Inflammatory macrophage (primary cell): ENCODE results near the gene DCUN1D3.
A peak's percentile ranks its signal among the peaks of the same experiment; 100 is the strongest.
"Not testable (repeated sequence)": the region's sequence is repeated elsewhere in the genome, so short reads cannot be mapped to it uniquely, and the experiment has no call there.

Experiments used
- DNase-seq, 2 donors: peaks; one replicate each; pipeline ENCODE4 v3.0.0-alpha.2; 2020 to 2022
- total RNA-seq, 18 experiments: gene quantifications; one replicate each; lab custom pipeline; 2026; ENCODE audit warnings: mixed read lengths in 6 of 18, inconsistent platforms in 2 of 18; lab: John Stamatoyannopoulos, UW

DCUN1D3 gene, protein sequence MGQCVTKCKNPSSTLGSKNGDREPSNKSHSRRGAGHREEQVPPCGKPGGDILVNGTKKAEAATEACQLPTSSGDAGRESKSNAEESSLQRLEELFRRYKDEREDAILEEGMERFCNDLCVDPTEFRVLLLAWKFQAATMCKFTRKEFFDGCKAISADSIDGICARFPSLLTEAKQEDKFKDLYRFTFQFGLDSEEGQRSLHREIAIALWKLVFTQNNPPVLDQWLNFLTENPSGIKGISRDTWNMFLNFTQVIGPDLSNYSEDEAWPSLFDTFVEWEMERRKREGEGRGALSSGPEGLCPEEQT
- total RNA-seq = 17.4 to 184 (median 29.0) reads per million in 18 experiments

DNA sequence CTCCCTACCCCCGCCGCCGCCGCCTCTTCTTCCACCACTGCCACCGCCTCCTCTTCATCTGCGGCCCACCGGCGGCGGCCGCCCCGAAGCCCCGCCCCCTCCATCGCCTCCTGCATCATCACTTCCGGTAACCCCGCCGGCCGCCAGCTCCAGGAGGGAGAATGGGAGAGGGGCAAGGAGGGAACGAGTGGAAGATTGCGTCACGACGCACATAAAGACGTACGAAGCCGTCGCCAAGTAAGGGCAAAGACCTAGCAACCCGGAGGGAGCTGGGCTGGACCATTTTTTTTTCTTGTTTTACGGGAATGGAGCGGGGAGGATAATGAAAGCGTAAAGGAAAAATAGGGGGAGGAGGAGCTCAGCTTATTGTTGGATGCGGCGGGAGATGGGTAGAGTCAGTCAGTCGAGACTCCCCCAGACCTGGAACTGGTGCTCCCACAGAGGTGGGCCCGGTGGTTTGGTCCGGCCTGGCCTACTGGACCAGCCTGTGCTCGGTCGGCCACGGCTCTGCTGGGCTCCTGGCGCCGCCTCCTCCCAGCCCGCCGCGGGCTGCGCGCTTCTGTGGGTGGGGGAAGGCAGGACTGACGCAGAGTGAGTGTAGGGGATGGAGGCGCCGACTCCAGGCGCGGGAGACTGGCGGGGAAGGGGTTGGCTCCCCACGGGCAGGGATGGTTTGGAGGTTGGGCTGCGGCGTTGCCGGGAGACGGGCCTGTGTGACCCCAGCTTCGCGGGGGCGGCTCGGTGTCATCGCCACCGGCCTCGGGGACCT, at the start of gene DCUN1D3, which contains the start of gene LYRM1:
DCUN1D3 (minus strand) TSS at position 60 of the 769 bp plus-strand sequence. CDS start 37,820 bp downstream, outside the sequence.
LYRM1 (plus strand) TSS at position 473 of the 769 bp plus-strand sequence. CDS start 14,785 bp downstream, outside the sequence.
- peak; percentile 94 to 96 for DNase-seq

DNA sequence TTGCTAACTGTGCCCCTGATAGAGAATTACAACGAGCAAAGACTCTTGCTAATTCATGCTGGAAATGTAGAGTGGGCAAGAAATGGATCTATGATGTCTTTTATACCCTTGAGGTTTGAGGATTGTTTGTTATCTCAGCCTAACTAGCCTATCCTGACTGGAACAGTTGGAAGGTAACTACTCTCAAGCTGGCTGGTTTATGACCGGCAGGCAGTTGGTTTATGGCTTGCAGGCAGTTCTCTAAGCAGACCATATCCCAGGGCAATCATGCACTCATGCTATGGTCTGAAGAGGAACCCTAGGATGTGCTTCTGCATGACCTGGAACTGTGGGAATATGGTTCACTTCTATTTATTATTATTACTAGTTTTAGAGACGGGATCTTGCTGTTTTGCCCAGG, 49.5 kb upstream of the DCUN1D3 start:
- no peak for DNase-seq

DNA sequence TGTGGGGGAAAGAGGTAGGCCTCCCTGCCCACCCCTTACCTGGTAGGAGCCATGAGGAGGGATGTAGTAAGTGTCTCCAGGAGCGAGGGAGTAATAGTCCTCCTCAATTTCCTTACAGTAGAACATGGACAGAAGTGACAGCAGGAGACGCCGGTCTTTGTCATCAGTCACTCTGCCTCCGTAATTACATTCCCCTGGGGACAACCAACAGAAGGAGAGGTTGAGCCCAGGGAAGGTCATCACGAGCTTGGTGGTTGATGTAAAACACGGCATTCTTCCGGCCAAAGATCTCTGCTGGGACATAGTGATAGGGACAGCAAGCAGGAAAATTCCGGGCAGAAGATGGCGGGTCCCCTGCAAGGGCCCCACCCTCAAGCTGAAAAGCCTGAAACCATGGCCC, 48.3 kb upstream of the DCUN1D3 start:
- DNase-seq = no peak

DNA sequence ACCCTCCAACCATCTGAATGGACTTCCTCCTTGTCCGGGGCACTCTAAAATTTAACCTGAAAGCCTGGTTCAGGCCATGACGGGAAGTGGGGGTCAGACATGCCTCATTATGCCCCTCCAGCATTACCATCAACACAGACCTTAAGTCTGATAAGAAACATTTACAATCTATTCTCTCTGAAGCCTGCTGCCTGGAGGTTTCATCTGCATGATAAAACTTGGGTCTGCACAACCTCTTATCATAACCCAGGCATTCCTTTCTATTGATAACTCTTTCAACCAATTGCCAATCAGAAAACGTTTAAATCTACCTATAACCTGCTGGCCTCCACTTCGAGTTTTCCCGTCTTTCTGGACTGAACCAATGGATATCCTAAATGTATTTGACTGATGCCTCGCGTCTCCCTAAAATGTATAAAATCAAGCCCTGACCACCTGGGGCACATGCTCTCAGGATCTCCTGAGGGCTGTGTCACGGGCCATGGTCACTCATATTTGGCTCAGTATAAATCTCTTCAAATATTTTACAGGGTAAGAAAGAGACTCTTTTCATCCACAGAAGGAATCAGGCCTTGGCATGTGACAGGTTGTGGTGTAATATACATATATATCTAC, 46.0 kb upstream of the DCUN1D3 start:
- DNase-seq = no peak

DNA sequence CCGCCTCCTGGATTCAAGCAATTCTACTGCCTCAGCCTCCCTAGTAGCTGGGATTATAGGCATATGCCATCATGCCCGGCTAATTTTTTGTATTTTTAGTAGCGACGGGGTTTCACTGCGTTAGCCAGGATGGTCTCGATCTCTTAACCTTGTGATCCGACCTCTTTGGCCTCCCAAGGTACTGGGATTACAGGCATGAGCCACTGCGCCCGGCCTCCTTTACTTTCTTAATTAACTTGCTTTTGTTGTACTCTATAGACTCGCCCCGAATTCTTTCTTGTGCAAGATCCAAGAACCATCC, 45.4 kb upstream of the DCUN1D3 start:
- not testable (repeated sequence) for DNase-seq

DNA sequence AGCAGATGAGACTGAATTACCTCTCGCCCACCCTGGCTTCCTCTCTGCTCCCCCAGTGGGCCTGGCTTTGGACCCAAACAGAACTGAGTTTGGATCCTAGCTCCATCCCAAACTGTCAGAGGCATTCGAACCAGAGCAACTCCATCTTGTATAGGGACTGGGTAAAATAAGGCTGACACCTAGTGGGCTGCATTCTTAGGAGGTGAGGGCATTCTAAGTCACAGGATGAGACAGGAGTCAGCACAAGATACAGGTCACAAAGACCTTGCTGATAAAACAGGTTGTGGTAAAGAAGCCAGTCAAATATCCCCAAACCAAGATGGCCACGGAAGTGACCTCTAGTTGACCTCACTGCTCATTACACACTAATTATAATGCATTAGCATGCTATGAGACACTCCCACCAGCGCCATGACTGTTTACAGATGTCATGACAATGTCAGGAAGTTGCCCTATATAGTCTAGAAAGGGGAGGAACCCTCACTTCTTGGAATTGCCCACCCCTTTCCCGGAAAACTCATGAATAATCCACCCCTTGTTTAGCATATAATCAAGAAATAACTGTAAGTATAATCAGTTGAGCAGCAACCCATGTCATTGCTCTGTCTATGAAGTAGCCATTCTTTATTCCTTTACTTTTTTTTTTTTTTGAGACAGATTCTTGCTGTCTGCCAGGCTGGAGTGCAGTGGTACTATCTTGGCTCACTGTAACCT, 44.9 kb upstream of the DCUN1D3 start:
- DNase-seq = peak; percentile 36 to 62

DNA sequence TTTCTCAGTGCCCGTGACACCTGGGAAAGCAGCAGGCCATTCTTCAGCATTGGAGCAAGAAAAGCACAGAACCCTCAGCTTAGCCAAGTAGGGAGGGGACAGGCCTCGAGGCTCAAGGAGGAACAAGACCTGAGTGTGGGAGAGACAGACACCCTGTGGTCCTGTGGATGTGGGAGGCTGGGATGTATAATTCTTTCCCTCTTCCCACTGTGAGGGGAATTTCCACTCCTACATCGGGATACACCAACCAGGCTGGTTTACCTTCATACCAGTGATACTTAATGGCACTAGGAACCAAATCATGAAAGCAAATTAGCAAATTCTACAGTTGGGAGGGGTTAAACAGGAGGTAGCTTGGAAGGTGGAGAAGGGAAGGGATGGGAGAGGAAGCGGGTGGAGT, 42.1 kb upstream of the DCUN1D3 start:
- DNase-seq = peak; percentile 24 to 49

DNA sequence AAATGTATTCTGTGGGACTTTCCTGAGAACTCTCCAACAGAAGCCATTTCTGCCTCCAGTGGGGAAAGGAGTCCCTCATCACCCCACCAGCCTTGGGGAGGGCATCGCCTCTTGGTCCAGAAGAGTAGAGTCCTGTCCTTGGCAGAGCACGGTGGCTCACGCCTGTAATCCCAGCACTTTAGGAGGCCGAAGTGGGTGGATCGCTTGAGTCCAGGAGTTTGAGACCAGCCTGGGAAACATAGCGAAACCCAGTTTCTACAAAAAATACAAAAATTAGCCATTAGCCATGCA, 41.4 kb upstream of the DCUN1D3 start:
- no peak for DNase-seq

DNA sequence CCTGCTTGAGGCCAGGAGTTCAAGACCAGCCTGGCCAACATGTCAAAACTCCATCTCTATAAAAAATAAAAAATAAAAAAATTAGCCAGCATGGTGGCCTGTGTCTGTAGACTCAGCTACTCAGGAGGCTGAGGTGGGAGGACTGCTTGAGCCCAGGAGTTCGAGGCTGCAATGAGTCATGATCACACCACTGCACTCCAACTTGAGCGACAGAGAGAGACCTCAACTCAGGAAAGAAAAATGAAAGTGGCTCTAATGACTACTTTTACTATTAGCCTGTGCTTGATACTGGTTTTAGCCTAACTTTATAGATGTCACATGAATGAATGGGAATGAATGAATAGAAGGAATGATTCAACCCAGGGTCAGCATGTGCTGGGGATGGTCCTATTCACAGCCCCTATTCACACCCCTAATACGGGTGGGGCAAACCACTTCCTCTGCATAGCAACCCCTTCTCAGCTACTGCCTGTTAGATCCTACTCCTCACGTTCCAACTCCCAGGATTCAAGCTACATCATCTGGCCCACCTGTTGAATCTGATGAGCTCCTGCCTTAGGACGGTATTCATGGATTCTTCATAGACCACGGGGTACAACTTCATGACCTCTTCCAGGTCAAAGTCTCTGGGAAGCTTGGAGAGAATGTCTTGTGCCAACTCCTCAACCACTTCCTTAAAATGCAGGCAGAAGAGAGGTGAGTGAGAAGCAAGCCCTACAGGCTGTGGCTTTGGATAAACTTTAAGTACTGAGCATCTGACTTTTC, 40.9 kb upstream of the DCUN1D3 start:
- DNase-seq = peak; percentile 32 to 54

DNA sequence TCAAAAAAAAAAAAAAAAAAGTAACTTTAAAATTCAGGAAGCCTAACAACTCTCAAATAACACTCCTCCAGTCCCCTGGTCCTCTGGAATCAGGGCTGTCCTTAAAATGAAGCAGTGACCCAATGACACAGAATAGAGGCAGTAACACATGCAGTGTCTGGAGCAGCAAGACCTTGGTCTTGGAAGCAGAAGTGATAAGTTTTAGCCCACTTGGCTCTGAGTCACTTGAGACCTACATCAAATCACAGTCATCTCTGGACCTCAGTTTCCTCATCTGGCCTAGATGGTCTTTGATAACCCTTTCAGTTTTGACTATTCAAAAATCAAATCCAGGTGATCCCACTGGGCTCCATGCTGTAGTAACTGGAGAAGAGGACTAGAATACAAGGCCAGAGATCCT, 39.5 kb upstream of the DCUN1D3 start:
- peak; percentile 62 to 76 for DNase-seq

DNA sequence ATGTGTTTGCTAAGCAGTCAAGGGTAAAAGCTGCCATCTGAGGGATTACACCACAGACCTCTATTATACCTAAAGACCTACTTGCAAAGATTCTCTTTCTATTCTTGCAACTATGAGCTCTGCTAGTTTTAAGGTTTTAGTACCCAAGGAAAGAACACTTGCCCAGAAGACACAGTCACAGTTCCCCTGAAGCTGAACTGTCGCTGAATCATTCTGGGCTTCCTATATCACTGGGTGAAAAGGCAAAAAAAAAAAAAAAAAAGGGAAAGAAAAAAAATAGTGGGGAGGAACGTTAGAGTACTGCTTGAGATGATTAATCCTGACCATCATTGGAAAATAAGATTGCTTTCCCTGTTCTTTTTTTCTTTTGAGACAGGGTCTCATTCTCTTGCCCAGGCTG, 38.3 kb upstream of the DCUN1D3 start:
- DNase-seq = peak; percentile 63 to 72

DNA sequence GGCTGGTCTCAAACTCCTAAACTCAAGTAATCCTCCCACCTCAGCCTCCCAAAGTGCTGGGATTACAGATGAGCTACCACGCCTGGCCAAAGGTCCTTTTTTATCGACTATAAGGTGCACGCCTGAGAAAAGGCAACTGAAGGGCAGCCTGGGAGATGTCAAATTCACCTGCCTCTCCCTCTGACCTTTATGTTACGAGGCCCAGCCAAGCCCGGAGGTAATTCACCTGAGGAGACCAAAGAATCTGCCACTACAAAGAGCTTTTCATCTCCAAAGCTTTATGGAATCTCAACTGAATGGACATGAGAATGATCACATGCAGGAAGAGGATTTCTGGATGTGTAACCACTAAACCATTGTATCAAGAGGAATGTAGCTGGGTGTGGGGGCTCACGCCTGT, 37.6 kb upstream of the DCUN1D3 start:
- DNase-seq = no peak

DNA sequence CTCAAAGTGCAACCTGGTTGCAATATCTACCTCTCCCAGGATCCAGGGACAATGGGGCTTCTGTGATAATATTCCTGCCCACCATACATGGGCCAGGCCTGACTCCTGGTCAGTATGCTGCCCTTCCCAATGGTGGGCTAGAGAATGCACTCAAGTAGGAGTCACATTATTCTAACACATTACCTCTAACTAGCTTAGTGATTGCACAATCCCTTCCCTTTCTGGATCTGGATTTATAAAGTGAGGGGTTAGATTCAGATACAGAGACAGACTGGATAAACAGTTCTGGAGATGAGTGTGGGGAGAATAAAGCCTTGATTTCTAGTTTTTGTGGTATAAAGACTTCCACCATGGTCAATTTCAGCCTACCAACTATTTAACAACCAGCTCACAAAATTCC, 33.4 kb upstream of the DCUN1D3 start:
- no peak for DNase-seq

DNA sequence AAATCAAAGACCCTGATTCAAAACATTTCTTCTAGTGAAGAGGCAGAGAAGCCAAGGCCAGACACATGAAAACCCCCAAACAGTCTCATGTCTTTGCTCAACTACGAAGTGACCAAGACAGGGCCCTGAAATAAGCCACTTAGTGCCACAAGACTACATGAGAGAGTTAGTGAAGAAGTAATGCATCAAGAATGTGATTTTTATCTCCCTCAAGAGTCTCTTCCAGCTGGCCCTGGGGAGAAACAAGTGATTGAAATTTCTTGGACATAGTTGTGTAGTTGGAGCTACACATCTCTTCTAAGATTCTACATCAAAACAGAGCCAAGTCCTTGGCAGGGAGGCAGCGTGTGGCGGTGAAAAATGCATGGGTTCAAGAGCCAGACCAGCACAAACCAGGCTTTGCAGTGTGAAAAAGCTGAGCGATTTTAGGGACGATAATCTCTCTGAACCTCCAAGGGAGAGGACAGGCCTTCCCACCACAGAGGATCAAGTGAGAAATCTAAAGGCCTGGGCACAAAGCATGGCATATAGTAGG, 31.0 kb upstream of the DCUN1D3 start:
- no peak for DNase-seq

DNA sequence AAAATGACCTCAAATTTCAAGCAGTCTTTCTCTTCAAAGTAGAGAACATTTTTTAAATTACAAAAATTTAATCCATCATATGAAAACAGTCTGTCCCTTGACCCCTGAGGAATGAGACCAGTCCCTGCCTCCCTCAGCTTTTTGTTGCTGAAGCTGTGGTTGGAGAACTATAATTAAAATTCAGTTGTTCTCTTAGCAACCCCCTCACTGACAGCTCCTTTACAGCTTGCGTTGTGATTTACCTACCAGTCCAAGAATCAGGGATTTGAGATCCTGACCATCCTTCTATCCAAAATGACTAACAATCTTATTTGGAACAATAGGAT, 30.2 kb upstream of the DCUN1D3 start:
- no peak for DNase-seq

DNA sequence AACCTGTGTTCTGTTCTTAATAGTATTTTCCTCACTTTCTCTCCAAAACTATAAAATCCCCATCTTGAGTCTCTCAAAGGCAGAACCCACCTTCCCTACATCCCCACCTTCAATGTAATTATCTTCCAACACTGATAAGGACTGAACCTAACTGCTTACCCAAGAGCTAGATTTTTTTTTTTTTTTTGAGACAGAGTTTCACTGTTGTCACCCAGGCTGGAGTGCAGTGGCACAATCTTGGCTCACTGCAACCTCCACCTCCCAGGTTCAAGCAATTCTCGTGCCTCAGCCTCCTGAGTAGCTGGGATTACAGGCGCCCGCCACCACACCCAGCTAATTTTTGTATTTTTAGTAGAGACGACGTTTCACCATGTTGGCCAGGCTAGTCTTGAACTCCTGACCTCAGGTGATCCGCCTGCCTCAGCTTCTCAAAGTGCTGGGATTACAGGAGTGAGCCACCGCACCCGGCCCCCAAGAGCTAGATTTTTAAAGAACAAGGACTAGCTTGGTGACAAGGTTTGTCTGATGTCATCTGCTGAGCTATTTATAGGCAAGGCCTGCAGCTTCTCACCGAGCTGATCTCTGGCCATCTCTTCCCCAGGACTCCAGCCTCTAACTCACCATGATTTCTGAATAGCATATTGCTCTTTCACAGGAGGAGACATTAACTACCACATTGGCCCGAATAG, 29.7 kb upstream of the DCUN1D3 start:
- peak in 1 of 2 donors; percentile 24 for DNase-seq

DNA sequence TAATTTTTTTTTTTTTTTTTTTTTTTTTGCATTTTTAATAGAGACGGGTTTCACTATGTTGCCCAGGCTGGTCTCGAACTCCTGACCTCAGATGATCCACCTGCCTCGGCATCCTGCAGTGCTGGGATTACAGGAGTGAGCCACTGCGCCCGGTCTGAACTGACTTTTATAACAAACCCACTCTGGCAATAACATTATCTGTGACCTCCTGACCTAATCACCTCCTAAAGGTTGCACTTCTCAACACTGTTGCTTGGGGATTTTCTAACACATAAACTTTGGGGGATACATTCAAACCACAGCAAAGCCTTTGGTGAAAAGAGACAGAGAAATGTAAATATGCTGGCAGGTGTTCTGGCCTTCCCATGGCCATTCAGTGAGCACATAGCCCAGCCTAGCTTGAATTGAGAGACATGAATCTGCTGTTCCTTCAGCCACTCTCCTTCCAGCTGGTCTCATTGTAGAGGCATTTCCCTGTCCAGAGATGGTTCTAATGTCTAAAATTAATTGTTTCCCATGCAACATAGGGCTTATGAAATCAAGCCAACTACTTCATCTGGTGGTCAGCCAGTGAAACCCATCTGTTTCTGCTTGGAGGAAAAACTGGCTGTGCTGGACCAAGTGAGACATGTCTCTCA, 28.7 kb upstream of the DCUN1D3 start:
- DNase-seq = no peak

DNA sequence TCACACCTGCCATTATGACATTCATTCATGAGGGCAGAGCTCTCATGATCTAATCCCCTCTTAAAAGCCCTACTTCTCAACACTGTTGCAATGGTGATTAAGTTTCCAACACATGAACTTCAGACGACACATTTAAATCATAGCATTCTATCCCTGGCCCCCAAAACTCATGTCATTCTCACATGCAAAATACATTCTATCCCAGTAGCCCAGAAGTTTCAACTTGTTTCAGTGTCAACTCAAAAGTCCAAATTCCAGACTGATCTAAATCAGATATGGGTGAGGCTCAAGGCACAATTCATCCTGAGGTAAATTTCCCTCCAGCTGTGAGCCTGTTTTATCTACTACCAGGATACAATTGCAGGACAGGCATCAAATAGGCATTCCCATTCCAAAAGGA, 25.6 kb upstream of the DCUN1D3 start:
- no peak for DNase-seq

DNA sequence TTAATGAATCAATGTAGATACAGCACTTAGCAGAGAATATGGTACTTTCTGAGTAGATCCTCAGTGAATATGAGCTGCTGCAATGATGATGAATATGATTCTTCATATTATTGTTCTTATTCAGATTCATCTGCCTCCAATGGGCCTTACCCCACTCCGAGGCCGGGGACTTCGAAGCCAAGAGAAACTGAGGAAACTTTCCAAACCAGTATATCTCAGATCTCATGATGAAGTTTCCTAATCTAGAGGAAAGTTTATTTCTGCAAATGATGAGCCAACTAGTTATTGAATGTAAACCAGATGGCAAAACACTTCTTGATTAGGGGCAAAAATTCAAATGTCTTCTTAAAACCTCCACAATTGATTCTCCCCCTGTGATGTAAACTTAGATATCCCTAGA, 23.7 kb upstream of the DCUN1D3 start:
- no peak for DNase-seq

DNA sequence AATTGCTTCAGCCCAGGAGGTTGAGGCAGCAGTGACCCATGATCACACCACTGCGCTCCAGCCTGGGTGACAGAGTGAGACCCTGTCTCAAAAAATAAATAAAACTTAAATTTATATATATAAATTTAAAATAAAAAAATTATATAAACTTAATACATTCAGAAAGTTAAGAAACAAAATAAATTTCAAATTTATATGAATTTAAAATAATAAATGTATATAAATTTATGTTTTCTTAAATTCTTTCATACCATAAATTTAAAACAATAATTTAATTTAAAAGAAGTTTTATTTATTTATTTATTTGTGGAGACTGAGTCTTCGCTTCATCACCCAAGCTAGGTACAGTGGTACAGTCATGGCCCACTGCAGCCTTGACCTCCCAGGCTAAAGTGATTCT, 20.6 kb upstream of the DCUN1D3 start:
- DNase-seq = no peak

DNA sequence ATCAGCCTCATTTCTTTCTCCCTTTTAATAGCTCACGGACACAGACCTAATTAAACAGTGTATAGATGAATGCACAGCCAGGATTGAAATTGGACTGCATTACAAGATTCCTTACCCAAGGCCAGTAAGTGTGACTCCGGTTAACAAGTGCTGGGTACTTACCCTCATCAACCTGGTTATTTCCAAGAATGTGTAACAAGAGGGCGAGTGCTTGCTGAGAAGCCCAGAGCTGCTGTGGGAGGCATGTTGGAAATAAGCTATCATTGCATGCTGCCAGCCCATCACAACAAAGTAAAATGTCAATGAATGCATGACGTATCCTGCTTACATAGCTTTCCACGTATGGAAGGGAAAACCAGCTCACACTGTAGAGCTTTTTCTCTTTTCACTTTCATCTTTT, 19.9 kb upstream of the DCUN1D3 start:
- no peak for DNase-seq
